ENCODE results near the gene FILIP1.

DNA sequence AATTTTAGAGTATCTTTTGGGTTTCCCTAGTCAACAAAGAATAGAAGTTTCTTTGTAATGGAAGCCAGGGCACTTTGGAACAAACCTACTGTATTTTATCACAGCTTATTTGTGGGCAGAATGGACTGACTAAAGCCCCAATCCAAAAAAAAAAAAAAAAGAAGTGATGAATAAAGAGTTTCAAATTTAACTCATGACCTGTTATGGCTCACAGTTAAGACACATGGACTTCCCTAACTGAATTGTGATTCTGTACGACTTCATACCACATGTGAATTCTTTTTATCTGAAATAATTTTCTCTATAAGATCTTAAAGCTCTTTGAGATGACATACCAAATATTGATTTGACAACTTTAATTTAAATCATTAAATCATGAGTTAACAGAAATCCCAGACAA lies 77.2 kb downstream of the FILIP1 start:
- TF ChIP-seq, protein P1, sequence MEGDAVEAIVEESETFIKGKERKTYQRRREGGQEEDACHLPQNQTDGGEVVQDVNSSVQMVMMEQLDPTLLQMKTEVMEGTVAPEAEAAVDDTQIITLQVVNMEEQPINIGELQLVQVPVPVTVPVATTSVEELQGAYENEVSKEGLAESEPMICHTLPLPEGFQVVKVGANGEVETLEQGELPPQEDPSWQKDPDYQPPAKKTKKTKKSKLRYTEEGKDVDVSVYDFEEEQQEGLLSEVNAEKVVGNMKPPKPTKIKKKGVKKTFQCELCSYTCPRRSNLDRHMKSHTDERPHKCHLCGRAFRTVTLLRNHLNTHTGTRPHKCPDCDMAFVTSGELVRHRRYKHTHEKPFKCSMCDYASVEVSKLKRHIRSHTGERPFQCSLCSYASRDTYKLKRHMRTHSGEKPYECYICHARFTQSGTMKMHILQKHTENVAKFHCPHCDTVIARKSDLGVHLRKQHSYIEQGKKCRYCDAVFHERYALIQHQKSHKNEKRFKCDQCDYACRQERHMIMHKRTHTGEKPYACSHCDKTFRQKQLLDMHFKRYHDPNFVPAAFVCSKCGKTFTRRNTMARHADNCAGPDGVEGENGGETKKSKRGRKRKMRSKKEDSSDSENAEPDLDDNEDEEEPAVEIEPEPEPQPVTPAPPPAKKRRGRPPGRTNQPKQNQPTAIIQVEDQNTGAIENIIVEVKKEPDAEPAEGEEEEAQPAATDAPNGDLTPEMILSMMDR (conservative IDR thresholded peaks at IDR 0.05), result no peak
- no peak for TF ChIP-seq ZFX (IDR thresholded peaks at IDR 0.05)
